RWPE1 (cell line): ENCODE measurements around the gene GSTM3.

Experiments used
- CTCF ChIA-PET: fragments of 350-600 bp; sonication (Branson Sonifier 250); formaldehyde crosslinking; extraction: SDS; loops from one replicate; lab custom pipeline; 2021; lab: Yijun Ruan, JAX
- POLR2A ChIA-PET: fragments of 400-600 bp; formaldehyde crosslinking; extraction: SDS; loops from one replicate; lab custom pipeline; 2020; ENCODE audit warnings: antibody characterized with exemption; ENCODE audit not compliant: low non-redundant PET; lab: Yijun Ruan, JAX
- DNase-seq: peaks from one replicate; pipeline ENCODE4 v3.0.0; 2012; ENCODE audit warnings: low spot score
- H3K27ac ChIP-seq: fragments of 450-650 bp; 2 replicates; pipeline ENCODE4 v1.5.1; 2017
- CTCF ChIP-seq: fragments of 450-650 bp; conservative IDR thresholded peaks from 2 replicates; pipeline ENCODE4 v1.5.1; 2017; ENCODE audit warnings: low read depth, mild to moderate bottlenecking

The GSTM3 gene

DNA sequence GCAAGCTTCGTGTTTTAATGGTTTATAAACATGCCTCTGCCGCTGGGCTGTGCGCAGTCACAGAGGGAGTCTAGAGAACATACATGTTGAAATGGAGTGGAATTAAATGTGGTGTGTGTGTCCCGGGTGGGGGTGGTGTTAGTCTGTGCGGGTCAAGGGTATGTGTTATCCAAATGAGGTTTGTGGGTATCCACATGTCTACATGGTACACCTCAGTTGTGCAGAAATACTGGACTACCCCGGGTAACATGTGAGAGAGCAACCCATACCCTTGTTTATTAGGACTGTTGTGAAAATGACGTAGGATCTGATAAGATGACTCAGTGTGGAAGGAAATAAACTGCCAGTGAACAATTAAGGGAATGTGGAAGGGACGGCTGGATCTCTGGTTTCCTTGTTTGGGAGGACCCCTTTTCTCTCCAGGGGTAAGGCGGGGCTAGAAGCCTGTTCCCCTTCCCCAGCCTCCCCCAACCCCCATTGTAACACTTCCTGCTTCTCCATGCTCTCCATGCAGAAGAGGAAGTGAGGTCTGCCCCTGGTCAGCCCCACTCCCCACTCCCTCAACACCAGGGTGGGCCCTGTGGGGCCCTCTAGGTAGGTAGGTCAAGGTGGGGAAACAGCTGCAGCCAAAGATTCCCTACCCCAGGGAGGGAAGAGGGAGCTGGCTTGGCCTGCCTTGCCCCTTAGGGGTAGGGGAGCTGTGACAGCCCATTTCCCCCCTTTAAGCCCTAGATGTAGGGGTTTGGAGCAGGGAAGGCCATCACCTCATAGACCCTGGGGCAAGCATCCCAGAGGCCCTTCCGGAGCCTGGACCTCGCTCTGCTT, 22.2 kb upstream of the GSTM3 start:
- no peak overlapping the region for H3K27ac ChIP-seq
- ChIA-PET POLR2A (no interaction called here), CTCF (no interaction called here)
- TF ChIP-seq CTCF, result no peak
- DNase-seq, result peak; percentile 26

- POLR2A ChIA-PET, result no interaction called here
- no peak for TF ChIP-seq CTCF
These were observed 21.3 kb upstream of the GSTM3 start for GRCh38 chr1:109762039-109762585.

GRCh38 chr1:109761227-109762038, 20.6 kb upstream of the GSTM3 start:
- H3K27ac ChIP-seq, result no peak overlapping the region
- ChIA-PET POLR2A (no interaction called here), CTCF (no interaction called here)
- no peak for DNase-seq
- no peak for TF ChIP-seq CTCF

More at GRCh38 chr1:109762039-109762585, 21.3 kb upstream of the GSTM3 start:
- CTCF ChIA-PET, result no interaction called here
- DNase-seq, result no peak
- H3K27ac ChIP-seq, result no peak overlapping the region

DNA sequence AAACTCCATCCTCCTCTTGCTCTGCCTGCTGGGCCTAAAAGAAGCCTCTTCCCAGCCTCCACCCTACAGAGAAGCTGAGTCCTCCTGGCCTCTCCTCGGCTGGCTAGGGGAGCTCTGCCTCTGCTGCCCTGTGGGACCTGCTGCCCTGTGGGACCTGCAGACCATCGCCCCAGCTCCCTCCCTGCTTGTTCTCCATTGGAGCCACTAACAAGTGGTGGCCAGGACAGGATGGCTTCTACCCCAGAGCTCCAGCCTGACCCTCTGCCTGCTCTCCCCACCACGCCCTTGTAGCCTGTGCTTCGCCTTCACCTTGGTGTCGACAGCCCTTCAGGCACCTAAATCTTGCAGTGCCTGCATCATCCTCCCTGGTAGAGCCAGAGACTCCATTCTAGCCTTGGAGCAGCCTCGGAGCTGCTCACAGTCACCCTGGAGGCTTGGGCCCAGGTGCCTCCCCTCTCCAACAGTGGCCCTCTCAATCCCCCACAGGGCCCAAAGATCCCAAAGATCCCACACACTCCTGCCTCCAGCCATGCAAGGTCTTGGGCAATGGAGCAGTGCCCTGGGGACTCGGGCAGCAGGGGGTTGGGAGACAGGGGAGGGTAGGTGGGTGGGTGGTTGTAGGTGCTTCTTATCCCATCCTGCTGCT, 19.9 kb upstream of the GSTM3 start:
- H3K27ac ChIP-seq, result no peak overlapping the region
- no peak for TF ChIP-seq CTCF
- ChIA-PET CTCF (interaction anchor here (1.1 kb wide), 1 partner anchor 120 kb away, joined by 4 read pairs; no protein-coding TSS in a partner anchor), POLR2A (no interaction called here)
- DNase-seq, result no peak

GRCh38 chr1:109759513-109760334, 18.9 kb upstream of the GSTM3 start:
- no peak for DNase-seq
- no peak overlapping the region for H3K27ac ChIP-seq
- no peak for TF ChIP-seq CTCF
- POLR2A ChIA-PET, result no interaction called here
- CTCF ChIA-PET, result interaction anchor here (0.6 to 1.1 kb wide), 3 partner anchors 119 to 228 kb away, joined by 4 to 5 read pairs (median 4); no protein-coding TSS in a partner anchor
